ENCODE results near the gene FOXL3. TPM values are rescaled to one million over a fixed set of nuclear protein-coding genes. Genes with fewer than 3 reads are reported as not detected.

Gene FOXL3
- total RNA-seq, 1 donor from 2014 or later, result not detected

DNA sequence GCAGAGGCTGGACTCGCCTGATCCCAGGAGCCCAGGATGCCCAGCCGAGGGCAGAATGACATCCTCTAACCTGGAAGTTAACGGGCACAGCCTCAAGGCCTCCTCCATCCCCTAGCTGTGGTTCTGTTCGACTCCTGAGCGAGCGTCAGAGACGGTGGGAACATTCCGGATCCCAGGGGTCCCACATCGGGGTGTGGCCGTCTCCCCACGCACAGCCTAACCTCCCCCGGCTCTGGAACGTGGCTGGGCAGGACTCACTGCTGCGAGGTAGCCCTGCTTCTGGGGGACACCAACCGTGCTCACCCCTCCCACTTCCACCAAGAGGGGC lies 8.4 kb downstream of the FOXL3 start:
- H3K4me3 Mint-ChIP-seq, result no peak overlapping the region
- no peak for DNase-seq
- no peaks in the 10 kb centered on the region for H3K4me1 Mint-ChIP-seq
- H3K27me3 Mint-ChIP-seq, result peaks cover under 1% of the 10 kb centered on the region
- ChIA-PET POLR2A (no interaction called here), CTCF (no interaction called here)
- no peaks in the 10 kb centered on the region for H3K9me3 Mint-ChIP-seq
- TF ChIP-seq, protein P1, sequence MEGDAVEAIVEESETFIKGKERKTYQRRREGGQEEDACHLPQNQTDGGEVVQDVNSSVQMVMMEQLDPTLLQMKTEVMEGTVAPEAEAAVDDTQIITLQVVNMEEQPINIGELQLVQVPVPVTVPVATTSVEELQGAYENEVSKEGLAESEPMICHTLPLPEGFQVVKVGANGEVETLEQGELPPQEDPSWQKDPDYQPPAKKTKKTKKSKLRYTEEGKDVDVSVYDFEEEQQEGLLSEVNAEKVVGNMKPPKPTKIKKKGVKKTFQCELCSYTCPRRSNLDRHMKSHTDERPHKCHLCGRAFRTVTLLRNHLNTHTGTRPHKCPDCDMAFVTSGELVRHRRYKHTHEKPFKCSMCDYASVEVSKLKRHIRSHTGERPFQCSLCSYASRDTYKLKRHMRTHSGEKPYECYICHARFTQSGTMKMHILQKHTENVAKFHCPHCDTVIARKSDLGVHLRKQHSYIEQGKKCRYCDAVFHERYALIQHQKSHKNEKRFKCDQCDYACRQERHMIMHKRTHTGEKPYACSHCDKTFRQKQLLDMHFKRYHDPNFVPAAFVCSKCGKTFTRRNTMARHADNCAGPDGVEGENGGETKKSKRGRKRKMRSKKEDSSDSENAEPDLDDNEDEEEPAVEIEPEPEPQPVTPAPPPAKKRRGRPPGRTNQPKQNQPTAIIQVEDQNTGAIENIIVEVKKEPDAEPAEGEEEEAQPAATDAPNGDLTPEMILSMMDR (IDR thresholded peaks at IDR 0.05), result no peak
- intact Hi-C loops (cut with micrococcal nuclease), result no loop called here
- no peak for ATAC-seq (ENCODE audit: low read depth)
- H3K36me3 Mint-ChIP-seq (ENCODE audit: low read depth), result no peaks in the 10 kb centered on the region
- no peak overlapping the region for H3K27ac Mint-ChIP-seq

GRCh38 chr7:298743-299142 lies 8.8 kb downstream of the FOXL3 start:
- CTCF ChIA-PET, result no interaction called here

GRCh38 chr7:299169-299568 lies 9.2 kb downstream of the FOXL3 start:
- DNase-seq, result no peak
- no peaks in the 10 kb centered on the region for H3K4me1 Mint-ChIP-seq
- TF ChIP-seq, protein P1 (IDR thresholded peaks at IDR 0.05), result no peak
- H3K27me3 Mint-ChIP-seq, result no peaks in the 10 kb centered on the region
- no peaks in the 10 kb centered on the region for H3K9me3 Mint-ChIP-seq
- no peak for ATAC-seq (ENCODE audit: low read depth)
- intact Hi-C loops (cut with micrococcal nuclease), result no loop called here
- H3K4me3 Mint-ChIP-seq, result no peak overlapping the region
- H3K27ac Mint-ChIP-seq, result no peak overlapping the region
- CTCF ChIA-PET, result no interaction called here
- H3K36me3 Mint-ChIP-seq (ENCODE audit: low read depth), result no peaks in the 10 kb centered on the region
- POLR2A ChIA-PET, result no interaction called here

More at GRCh38 chr7:298743-299142, 8.8 kb downstream of the FOXL3 start:
- DNase-seq (no peak), ATAC-seq (ENCODE audit: low read depth) (no peak)
- intact Hi-C loops (cut with micrococcal nuclease), result no loop called here
- Mint-ChIP-seq H3K36me3 (ENCODE audit: low read depth) (no peaks in the 10 kb centered on the region), H3K4me3 (no peak overlapping the region), H3K9me3 (no peaks in the 10 kb centered on the region), H3K27ac (no peak overlapping the region), H3K27me3 (no peaks in the 10 kb centered on the region), H3K4me1 (no peaks in the 10 kb centered on the region)
- TF ChIP-seq, protein P1 (IDR thresholded peaks at IDR 0.05), result no peak
- POLR2A ChIA-PET, result no interaction called here

GRCh38 chr7:299628-300027 lies 9.7 kb downstream of the FOXL3 start:
- CTCF ChIA-PET, result no interaction called here
- H3K4me1 Mint-ChIP-seq, result no peaks in the 10 kb centered on the region
- DNase-seq (no peak), ATAC-seq (ENCODE audit: low read depth) (no peak)
- no peak overlapping the region for H3K27ac Mint-ChIP-seq
- POLR2A ChIA-PET, result no interaction called here
- H3K27me3 Mint-ChIP-seq, result no peaks in the 10 kb centered on the region
- no peak overlapping the region for H3K4me3 Mint-ChIP-seq
- H3K9me3 Mint-ChIP-seq, result no peaks in the 10 kb centered on the region
- TF ChIP-seq, protein P1 (IDR thresholded peaks at IDR 0.05), result no peak
- H3K36me3 Mint-ChIP-seq (ENCODE audit: low read depth), result no peaks in the 10 kb centered on the region
- intact Hi-C loops (cut with micrococcal nuclease), result no loop called here

DNA sequence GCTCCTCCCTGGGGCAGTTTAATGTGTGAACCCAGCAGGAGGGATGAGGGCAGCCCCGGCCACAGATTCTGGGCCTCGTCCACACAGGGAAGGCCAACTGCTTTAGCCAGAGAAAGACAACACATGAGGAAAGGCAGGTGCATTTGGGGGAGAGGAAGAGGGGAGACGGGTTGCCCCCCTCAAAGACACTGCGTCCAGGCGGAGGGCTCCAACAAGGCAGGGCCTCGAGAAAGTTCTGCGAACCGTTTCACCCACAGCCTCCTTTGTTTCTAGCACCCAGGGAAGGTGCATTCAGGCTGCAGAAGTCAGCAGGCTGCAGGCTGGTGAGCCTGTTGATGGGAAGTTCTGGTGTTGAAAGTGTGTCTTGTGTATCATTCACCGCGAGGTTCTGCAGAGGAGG lies 10.1 kb downstream of the FOXL3 start:
- H3K27me3 Mint-ChIP-seq, result no peaks in the 10 kb centered on the region
- intact Hi-C loops (cut with micrococcal nuclease), result no loop called here
- no peak overlapping the region for H3K4me3 Mint-ChIP-seq
- H3K9me3 Mint-ChIP-seq, result no peaks in the 10 kb centered on the region
- H3K27ac Mint-ChIP-seq, result no peak overlapping the region
- DNase-seq (no peak), ATAC-seq (ENCODE audit: low read depth) (no peak)
- no peaks in the 10 kb centered on the region for H3K4me1 Mint-ChIP-seq
- H3K36me3 Mint-ChIP-seq (ENCODE audit: low read depth), result no peaks in the 10 kb centered on the region
- CTCF ChIA-PET, result no interaction called here
- TF ChIP-seq, protein P1 (IDR thresholded peaks at IDR 0.05), result no peak
- POLR2A ChIA-PET, result no interaction called here
